Measurements from ENCODE around the gene BAIAP2.

BAIAP2 gene

DNA sequence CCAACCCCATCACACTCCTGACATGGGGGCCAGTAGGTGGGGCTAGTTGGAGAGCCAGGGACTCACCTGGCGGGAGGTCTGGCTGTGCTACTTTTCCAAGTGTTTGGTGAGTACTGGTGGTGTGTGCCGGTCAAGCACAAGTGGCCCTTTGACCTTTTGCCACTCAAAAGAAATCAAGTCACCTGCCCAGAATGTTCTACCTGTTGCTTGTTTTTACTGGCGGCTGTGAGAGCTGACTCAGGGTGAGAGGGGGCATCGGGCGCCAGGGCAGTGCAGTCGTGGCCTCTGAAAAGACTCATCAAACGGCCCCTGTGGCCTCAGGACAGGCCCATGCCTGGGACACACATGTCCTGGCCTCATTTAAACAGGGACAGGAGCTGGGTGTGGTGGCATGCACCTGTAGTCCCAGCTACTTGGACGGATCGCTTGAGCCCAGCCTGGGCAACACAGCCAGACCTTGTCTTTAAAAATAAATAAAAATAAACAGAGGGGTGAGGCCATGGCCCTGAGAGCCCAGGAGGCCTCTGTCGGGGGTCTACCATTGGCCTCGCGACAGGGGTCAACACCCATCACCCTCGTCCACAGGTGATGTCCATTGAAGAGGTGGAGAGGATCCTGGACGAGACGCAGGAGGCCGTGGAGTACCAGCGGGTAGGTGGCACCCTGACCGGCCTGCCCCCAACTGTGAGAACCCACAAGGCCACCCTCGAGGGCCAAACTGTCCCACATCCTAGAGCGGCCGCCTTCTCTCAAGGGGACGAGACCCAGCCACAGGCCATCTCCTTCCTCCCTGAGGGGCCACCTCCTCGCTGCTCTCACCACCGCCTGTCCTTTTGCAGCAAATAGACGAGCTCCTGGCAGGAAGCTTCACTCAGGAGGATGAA, 38.3 kb upstream of the BAIAP2 start:
- H3K27me3 ChIP-seq = peaks cover 14% of the 10 kb centered on the region
- H3K4me3 ChIP-seq (ENCODE audit: low read depth in 1 of 2, low read length in 1 of 2) = no peak overlapping the region
- H3K36me3 ChIP-seq = peaks cover 65% of the 10 kb centered on the region
- no peaks in the 10 kb centered on the region for H3K9me3 ChIP-seq
- H3K27ac ChIP-seq = no peak overlapping the region
- H3K4me1 ChIP-seq (ENCODE audit: control insufficient read depth in 1 of 2, insufficient read depth in 1 of 2, low read depth in 1 of 2, low read length in 1 of 2) = peaks cover 13 to 17% of the 10 kb centered on the region in 2 experiments
- no peak for TF ChIP-seq CTCF (IDR thresholded peaks at IDR 0.05)

DNA sequence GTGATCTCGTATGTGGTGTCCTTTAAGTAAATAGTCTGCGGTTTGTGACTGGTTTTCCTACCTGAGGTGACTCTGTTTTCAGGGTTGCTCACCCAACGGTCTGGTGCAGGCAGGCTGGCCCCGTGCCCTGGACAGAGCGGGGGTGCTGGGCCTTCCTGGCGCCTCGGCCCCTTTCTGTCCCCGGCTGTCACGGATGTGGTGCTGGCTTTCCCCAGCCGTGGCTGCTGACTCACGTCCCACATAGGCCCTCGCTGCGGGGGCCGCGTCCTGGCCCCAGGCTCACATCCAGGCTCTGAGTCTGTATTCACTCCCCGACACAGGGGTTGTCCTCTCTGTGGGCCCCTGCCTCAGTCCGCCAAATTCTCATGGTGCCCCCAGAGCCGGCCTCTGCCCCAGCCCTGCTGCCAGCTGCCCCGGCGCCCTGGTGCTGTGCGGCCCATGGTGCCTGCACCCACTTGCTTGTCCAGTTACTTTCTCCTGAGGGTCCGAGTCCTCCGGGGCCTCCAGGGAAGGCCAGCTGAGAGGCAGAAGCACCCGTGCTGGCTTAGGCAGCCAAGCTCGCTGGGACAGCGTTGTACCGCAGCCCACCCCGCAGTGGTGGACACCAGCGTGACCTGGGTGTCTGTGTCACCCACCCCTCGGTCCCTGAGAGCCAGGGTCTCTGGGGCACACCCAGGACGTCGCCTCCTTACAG, 37.4 kb upstream of the BAIAP2 start:
- peaks cover 18% of the 10 kb centered on the region for H3K27me3 ChIP-seq
- H3K4me1 ChIP-seq (ENCODE audit: control insufficient read depth in 1 of 2, insufficient read depth in 1 of 2, low read depth in 1 of 2, low read length in 1 of 2) = peaks cover 10 to 12% of the 10 kb centered on the region in 2 experiments
- H3K9me3 ChIP-seq = no peaks in the 10 kb centered on the region
- no peak for TF ChIP-seq CTCF (IDR thresholded peaks at IDR 0.05)
- H3K4me3 ChIP-seq (ENCODE audit: low read depth in 1 of 2, low read length in 1 of 2) = no peak overlapping the region
- H3K27ac ChIP-seq = no peak overlapping the region
- peaks cover 65% of the 10 kb centered on the region for H3K36me3 ChIP-seq

DNA sequence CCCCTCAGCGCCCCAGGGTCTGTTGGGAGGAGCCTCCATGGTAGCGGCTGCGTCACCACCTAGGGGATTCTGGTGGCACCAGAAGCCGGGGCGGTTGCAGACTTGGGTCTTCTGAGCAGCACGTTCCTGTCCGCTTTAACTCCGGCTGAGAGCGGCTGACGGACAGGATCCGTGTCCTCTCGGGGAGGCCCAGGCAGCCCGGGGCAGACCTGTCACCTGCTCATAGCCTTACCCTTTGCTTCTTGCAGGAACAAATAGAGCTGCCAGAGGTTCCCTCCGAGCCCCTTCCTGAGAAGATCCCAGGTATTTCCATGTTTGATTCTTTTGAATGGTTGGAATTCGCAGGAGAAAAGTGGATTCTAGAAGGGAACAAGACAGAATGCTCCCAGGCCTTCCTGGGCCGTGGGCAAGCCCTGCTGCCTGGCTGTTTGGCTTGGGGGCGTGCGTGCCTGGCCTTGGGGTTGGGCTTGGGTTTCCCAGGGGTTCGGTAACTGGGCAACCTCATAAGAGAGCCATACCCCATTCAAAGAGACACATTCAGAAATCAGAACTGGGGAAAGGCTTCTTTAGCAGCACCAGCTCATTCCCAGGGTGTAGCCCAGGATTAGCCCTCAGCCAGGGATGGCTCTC, 36.7 kb upstream of the BAIAP2 start:
- TF ChIP-seq CTCF (IDR thresholded peaks at IDR 0.05) = no peak
- peaks cover 3 to 6% of the 10 kb centered on the region in 2 experiments for H3K4me1 ChIP-seq (ENCODE audit: control insufficient read depth in 1 of 2, insufficient read depth in 1 of 2, low read depth in 1 of 2, low read length in 1 of 2)
- peaks cover 25% of the 10 kb centered on the region for H3K27me3 ChIP-seq
- no peak overlapping the region for H3K27ac ChIP-seq
- H3K9me3 ChIP-seq = no peaks in the 10 kb centered on the region
- no peak overlapping the region for H3K4me3 ChIP-seq (ENCODE audit: low read depth in 1 of 2, low read length in 1 of 2)
- peaks cover 65% of the 10 kb centered on the region for H3K36me3 ChIP-seq

DNA sequence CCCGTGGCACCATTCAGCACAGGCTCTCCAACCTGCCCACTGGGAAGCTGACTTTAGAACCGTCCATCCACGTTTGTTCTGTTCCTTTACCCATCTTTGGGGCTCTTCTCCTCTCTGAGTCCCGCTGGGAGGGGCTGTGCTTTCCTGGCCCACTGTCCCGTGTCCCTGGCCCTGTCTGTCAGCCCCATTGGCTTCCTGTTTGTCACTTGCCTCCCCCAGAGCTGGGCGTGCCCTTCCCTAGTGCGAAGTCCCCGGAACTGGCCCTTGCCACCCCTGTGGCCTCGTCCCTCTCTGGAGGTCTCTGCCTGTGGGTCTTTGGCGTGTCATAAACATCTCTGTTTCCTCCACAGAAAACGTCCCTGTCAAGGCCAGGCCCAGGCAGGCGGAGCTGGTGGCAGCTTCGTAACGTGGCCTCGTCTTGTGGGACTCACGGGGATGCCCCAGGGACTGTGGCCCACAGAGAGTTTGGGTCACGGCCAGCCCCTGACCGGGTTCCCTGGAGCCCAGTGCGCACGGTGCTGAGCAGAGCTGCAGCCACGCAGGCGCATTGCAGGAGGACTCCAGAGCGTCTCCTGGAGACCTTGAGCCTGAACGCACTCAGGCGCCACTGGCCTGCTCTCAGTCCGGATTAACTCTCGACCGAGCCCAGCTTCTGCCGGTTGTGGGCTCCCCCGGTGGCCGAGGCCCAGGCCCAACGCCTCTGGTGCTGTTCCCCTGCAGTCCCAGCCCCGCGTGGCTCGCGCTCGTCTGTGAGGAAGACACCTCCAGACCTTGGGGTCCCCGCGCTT, 36.0 kb upstream of the BAIAP2 start:
- no peak overlapping the region for H3K27ac ChIP-seq
- H3K4me1 ChIP-seq (ENCODE audit: control insufficient read depth in 1 of 2, insufficient read depth in 1 of 2, low read depth in 1 of 2, low read length in 1 of 2) = peaks cover 0 to 4% of the 10 kb centered on the region in 2 experiments
- H3K9me3 ChIP-seq = no peaks in the 10 kb centered on the region
- peaks cover 65% of the 10 kb centered on the region for H3K36me3 ChIP-seq
- H3K27me3 ChIP-seq = peaks cover 32% of the 10 kb centered on the region
- H3K4me3 ChIP-seq (ENCODE audit: low read depth in 1 of 2, low read length in 1 of 2) = no peak overlapping the region
- no peak for TF ChIP-seq CTCF (IDR thresholded peaks at IDR 0.05)
